Measurements from ENCODE around the gene KCTD16. TPM values are rescaled to one million over a fixed set of nuclear protein-coding genes. Genes with fewer than 3 reads are reported as not detected.

The KCTD16 gene
- total and polyA plus RNA-seq, 8 donors, result 0.57 to 6.6 (median 3.2) TPM

DNA sequence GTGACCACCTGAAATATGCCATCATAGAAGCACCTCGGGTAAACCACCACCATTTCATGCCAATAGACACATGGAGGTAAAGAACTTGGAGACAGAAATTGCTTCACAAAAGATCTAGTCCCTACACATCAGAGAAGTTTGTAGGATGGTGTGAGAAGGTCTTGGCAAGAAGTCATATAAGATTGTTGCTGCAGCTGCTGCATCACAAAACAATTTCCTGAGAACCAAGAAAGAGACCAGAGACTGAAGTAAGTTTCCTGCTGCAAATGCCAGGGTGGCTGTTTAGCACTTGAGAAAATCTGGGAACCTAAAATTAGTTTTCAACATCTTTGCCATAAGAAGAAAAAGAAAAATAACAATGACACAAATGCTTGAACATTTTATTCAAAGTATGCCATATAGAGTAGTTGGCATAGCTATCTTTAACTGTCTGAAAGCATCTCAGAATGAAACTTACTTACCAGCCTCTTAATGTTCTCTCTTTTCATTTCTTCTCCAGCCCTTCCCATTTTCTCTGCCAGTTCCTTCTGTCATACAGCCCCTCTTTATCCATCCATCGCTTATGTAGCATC is 114.3 kb downstream of the KCTD16 start:
- DNase-seq, result no peak
- Histone ChIP-seq H3K27me3 (no peaks in the 10 kb centered on the region), H3K4me1 (peaks cover 4 to 5% (median 4%) of the 10 kb centered on the region in 3 donors), H3K36me3 (no peaks in the 10 kb centered on the region), H3K4me3 (no peak overlapping the region), H3K9me3 (no peaks in the 10 kb centered on the region), H3K27ac (no peak overlapping the region)
- TF ChIP-seq, protein P1, sequence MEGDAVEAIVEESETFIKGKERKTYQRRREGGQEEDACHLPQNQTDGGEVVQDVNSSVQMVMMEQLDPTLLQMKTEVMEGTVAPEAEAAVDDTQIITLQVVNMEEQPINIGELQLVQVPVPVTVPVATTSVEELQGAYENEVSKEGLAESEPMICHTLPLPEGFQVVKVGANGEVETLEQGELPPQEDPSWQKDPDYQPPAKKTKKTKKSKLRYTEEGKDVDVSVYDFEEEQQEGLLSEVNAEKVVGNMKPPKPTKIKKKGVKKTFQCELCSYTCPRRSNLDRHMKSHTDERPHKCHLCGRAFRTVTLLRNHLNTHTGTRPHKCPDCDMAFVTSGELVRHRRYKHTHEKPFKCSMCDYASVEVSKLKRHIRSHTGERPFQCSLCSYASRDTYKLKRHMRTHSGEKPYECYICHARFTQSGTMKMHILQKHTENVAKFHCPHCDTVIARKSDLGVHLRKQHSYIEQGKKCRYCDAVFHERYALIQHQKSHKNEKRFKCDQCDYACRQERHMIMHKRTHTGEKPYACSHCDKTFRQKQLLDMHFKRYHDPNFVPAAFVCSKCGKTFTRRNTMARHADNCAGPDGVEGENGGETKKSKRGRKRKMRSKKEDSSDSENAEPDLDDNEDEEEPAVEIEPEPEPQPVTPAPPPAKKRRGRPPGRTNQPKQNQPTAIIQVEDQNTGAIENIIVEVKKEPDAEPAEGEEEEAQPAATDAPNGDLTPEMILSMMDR (IDR thresholded peaks at IDR 0.05), result no peak
- no peak for FAIRE-seq
- intact Hi-C loops (cut with DNase I), result no loop called here
- WGBS, 2 donors, result 88 to 96% methylated on average over 2 of the region's 2 CpGs
- ATAC-seq, result no peak

DNA sequence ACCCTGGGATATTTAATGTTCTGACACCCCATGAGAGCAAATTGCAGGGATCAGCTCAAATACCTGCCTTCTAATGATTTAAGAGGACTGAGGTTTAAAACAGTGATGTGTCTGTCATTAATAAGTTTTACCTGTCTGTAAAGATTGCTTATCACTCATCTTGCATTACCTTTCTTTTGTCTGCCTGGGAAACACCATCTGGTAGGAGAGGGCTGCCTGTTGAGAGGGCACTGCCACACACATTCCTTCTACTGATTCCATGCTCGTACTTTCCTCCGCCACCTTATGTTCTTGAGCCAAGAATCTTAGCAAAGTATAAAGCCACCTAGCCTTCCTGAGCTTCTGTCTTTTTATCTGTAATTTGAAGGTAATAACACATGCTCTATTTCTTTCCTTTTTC is 118.6 kb downstream of the KCTD16 start:
- Histone ChIP-seq H3K4me3 (no peak overlapping the region), H3K4me1 (peaks cover 0 to 4% (median 0%) of the 10 kb centered on the region in 3 donors), H3K9me3 (no peaks in the 10 kb centered on the region), H3K27me3 (no peaks in the 10 kb centered on the region), H3K27ac (no peak overlapping the region), H3K36me3 (no peaks in the 10 kb centered on the region)
- DNase-seq (no peak), ATAC-seq (peak; percentile 43 to 85 (median 52)), FAIRE-seq (no peak)
- 32 to 53% methylated on average over 2 of the region's 2 CpGs for WGBS, 2 donors
- intact Hi-C loops (cut with DNase I), result no loop called here
- TF ChIP-seq, protein P1 (IDR thresholded peaks at IDR 0.05), result no peak

DNA sequence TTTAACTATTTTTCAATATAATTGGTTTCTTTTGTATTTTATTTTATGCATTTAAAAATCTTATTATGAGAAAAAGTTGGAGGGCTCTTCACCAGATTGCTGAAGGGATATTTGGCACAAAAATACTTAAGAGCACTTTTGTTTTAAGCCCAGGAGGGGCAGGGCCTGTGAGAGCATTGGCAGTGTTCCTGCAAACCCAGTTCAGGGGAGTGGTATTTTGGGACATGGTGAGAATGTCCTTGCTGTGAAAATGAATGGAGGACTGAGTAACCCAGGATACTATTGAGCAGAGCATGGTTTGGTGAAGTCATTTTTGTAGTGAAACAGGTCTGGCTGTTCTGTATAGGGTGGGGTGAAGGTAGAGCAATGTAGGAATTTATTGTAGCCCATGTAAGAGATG is 121.4 kb downstream of the KCTD16 start:
- DNase-seq (no peak), ATAC-seq (no peak)
- TF ChIP-seq, protein P1 (IDR thresholded peaks at IDR 0.05), result no peak

GRCh38 chr5:144295284-144295683 is 124.6 kb downstream of the KCTD16 start:
- FAIRE-seq (no peak), DNase-seq (no peak), ATAC-seq (no peak)
- Histone ChIP-seq H3K9me3 (no peaks in the 10 kb centered on the region), H3K4me3 (no peak overlapping the region), H3K27me3 (no peaks in the 10 kb centered on the region), H3K36me3 (no peaks in the 10 kb centered on the region), H3K27ac (no peak overlapping the region), H3K4me1 (peaks cover 0 to 3% (median 0%) of the 10 kb centered on the region in 3 donors)
- TF ChIP-seq, protein P1 (IDR thresholded peaks at IDR 0.05), result no peak
- intact Hi-C loops (cut with DNase I), result no loop called here

More for the DNA sequence above, 121.4 kb downstream of the KCTD16 start:
- no peaks in the 10 kb centered on the region for H3K9me3 ChIP-seq
- intact Hi-C loops (cut with DNase I), result no loop called here
- H3K27ac ChIP-seq, result no peak overlapping the region
- no peaks in the 10 kb centered on the region for H3K36me3 ChIP-seq
- no peak for FAIRE-seq
- no peaks in the 10 kb centered on the region for H3K27me3 ChIP-seq
- H3K4me1 ChIP-seq, result peaks cover 0 to 3% (median 0%) of the 10 kb centered on the region in 3 donors
- H3K4me3 ChIP-seq, result no peak overlapping the region

DNA sequence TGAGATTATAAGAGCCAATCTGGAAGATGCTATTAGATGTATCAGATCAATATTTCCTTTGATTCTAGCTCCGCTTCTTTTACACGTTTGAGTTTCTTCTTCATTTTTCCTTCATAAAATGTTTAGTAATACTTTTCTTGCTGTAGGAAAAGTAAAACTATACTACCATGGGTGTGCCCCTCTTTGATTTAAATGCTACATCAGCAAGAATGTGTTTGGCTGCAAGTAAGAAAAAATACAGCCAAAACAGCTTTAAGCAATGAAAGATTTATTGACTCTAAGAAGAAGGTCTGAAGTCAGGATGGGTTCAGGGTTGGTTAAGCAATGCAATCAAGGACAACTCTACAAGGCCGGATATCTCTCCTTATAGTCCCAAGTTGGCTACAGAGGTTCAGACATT is 126.4 kb downstream of the KCTD16 start:
- FAIRE-seq (no peak), ATAC-seq (no peak)
- intact Hi-C loops (cut with DNase I), result no loop called here

More for the DNA sequence above, 126.4 kb downstream of the KCTD16 start:
- H3K4me3 ChIP-seq, result no peak overlapping the region
- peaks cover 0 to 2% (median 0%) of the 10 kb centered on the region in 3 donors for H3K4me1 ChIP-seq
- TF ChIP-seq, protein P1 (IDR thresholded peaks at IDR 0.05), result no peak
- DNase-seq, result no peak
- no peaks in the 10 kb centered on the region for H3K36me3 ChIP-seq
- 90 to 95% methylated on average over 3 of the region's 3 CpGs for WGBS, 2 donors
- no peak overlapping the region for H3K27ac ChIP-seq
- no peaks in the 10 kb centered on the region for H3K27me3 ChIP-seq
- H3K9me3 ChIP-seq, result no peaks in the 10 kb centered on the region
